GM12865 (cell line): ENCODE measurements around the gene HAPLN3.

ENCODE experiments used
- DNase-seq: peaks from one replicate; pipeline ENCODE4 v3.0.0; 2010; ENCODE audit warnings: low read depth
- H3K4me3 ChIP-seq: 2 replicates; pipeline ENCODE4 v1.5.1; 2011; ENCODE audit warnings: mild to moderate bottlenecking, low read depth, low read length, control low read depth
- TF ChIP-seq, protein P1 (sequence below): IDR thresholded peaks from 2 replicates; pipeline ENCODE4 v1.5.1; 2011; ENCODE audit warnings: low read length, control low read depth, low read depth, inconsistent platforms; ENCODE audit not compliant: insufficient read depth; ENCODE audit errors: missing control alignments

Gene HAPLN3

DNA sequence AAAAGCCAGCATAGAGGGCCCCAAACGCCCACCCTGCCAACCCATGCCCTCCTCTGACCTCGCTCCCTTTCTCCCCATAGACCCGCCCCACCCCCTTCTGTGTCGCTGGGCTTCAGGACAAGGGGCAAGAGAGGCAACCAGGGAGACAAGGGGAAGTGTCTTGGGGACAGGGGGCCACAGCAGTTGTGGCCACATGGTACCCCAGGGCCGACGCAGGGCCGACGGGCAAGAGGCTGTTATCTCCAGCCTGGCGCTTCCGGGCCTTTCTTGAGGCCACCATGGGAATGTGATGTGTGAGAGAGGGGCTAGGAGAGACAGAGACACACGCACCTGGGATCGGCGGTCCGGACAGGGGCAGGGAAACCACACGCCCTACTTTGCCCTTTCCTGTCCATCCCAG lies 3.4 kb upstream of the HAPLN3 start:
- TF ChIP-seq, protein P1, sequence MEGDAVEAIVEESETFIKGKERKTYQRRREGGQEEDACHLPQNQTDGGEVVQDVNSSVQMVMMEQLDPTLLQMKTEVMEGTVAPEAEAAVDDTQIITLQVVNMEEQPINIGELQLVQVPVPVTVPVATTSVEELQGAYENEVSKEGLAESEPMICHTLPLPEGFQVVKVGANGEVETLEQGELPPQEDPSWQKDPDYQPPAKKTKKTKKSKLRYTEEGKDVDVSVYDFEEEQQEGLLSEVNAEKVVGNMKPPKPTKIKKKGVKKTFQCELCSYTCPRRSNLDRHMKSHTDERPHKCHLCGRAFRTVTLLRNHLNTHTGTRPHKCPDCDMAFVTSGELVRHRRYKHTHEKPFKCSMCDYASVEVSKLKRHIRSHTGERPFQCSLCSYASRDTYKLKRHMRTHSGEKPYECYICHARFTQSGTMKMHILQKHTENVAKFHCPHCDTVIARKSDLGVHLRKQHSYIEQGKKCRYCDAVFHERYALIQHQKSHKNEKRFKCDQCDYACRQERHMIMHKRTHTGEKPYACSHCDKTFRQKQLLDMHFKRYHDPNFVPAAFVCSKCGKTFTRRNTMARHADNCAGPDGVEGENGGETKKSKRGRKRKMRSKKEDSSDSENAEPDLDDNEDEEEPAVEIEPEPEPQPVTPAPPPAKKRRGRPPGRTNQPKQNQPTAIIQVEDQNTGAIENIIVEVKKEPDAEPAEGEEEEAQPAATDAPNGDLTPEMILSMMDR, result no peak
- DNase-seq, result no peak
- no peak overlapping the region for H3K4me3 ChIP-seq

DNA sequence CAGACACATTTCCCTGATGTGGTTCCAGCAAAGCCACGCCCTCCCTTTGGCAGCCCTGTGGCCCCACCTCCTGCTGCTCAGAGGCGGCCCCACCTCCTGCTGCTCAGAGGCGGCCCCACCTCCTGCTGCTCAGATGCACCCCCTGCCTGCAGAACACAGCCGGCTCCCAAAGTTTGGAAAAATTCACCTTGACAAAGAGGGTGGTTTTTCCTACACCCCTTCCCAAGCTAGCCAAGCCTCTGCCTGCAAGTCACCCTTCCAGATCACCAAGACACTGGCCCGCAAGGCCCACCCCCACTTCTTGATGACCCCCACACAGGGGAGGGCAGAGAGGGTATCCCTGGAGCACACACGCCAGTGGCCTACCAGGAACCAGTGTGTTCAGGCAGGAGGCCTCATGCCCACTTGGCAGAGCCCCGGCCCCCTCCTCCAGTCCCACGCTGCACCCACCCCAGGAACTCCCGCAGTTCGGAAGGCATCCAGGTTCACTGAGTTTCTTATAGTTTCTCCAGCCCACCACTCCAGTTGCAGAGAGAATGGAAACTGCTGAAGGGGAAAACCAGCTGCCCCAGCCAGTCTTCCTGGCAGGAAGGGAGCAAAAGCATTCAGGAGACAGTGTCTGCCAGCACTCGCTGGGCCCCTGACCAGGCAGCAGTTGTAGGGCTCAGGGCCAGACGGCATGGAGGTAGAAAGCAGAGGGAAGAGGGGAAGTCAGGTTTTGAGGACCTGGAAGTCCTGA lies 2.3 kb upstream of the HAPLN3 start:
- TF ChIP-seq, protein P1, result peak; percentile 17
- no peak overlapping the region for H3K4me3 ChIP-seq
- peak; percentile 52 for DNase-seq

DNA sequence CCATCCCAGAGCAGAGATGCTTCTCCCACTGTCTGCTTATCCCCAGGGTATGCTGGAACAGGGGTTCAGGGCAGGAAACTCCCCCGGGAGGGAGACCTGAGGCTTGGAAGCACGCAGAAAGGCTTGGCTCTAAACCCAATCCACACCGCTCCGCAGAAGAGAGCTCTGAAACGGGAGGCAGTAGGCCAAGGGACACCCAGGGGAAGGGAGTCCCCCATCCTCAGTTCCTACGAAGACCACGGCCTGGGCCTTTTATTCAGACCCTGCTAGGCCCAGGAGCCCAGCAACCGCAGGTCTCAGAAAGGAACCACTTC lies 1.8 kb upstream of the HAPLN3 start:
- no peak for DNase-seq
- H3K4me3 ChIP-seq, result no peak overlapping the region
- TF ChIP-seq, protein P1, result no peak

DNA sequence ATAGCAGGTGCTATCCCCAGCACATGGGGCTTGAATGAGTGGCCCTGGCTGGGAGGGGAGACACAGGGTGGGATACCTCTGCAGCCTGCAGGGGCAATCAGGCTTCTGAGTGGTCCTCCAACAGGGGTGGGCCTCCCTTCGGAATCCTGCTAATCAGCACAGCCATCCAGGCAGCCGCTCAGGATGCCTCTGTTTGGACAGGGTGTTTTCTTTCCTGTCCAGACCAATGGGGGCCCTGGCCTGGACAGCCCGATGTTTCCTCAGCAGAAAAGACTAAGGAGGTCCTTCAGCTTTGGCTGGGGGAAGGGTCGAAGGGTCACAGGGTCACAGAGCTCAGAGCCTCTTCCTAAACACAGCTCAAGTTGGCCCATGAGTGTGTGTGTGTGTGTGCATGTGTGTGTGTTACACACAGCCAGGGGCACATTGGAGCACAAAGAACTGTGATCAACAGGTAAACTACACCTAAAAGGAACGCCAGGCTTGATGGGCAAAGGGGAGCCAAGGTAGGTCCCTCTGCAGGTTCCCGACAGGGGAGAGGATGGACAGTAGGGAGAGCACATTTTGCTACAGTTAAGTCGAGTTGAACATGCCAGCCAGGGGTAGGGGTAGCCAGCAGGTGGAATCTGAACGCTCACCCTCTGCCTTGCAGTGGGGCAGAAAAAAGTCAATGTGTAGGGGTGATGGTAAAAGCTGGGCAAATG lies 1.1 kb upstream of the HAPLN3 start:
- no peak overlapping the region for H3K4me3 ChIP-seq
- no peak for DNase-seq
- TF ChIP-seq, protein P1, result no peak

DNA sequence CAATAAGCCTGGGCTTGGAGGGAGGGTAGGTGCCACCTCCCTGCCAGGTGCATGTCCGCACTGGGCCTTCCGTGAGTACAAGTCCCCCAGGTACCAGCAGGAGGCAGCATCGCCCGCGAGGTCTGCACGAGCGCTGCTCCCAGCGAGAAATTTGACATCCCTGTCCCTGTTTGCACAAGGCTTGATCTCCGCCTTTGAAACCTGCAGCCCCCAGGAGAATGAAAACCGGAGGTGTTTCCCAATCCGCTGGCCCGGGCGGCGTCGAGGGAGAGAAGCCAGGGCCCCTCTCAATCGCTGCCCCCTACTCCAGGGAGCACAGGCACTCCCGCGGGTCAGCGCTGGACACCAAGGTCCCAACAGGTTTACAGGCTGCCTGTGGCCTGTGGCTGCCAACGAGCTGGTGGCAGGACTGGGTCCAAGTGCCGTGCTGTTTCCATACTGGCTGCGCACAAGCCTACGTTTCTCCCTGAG lies 961 bp downstream of the HAPLN3 start:
- TF ChIP-seq, protein P1, result peak; percentile 82
- peak; percentile 76 for DNase-seq
- peak overlapping the region; percentile 62 for H3K4me3 ChIP-seq

DNA sequence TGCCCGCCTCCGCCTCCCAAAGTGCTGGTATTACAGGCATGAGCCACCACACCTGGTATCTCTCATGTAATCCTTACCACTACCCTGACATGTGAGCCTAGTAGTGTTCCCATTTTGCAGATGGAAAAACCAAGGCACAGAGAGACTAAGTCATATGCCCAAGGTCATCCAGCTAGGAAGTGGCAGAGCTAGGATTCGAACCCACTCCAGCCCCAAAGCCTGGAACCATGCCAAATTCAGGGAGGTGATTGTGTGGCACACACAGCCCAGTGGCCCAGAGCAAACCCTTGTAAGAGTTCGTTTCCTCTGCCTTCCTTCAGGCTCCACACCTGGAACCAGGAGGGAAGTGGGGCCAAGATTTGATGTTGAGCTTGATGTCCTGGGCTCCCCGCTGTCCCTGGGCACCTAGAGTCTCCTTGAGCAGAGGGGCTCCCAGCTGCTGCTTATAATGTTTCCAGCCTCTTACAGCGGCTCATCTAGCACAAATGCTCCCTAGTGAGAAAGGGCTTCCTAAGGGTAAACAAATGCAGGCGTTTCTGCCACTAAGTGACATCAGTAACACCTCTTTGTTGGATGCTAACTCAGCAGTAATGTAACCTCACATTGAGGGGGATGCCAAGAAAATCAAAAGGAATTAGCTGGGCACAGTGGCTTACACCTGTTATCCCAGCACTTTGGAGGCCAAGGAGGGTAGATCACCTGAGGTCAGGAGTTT lies 3.6 kb downstream of the HAPLN3 start:
- H3K4me3 ChIP-seq, result no peak overlapping the region
- TF ChIP-seq, protein P1, result no peak
- no peak for DNase-seq
